Trophoblast cell (in vitro differentiated cells and primary cell): Measurements from ENCODE around the gene CORO7.

Experiments used
- DNase-seq, 2 donors: peaks; one replicate each; pipeline ENCODE4 v3.0.0-alpha.2; 2016
- H2AFZ ChIP-seq: 2 replicates; pipeline ENCODE4 v1.6.1; 2013; ENCODE audit warnings: low read length, moderate library complexity, mild to moderate bottlenecking; ENCODE audit not compliant: insufficient read depth, poor library complexity
- H2AK5ac ChIP-seq: 2 replicates; pipeline ENCODE4 v1.6.1; 2013; ENCODE audit warnings: mild to moderate bottlenecking, low read length
- H2BK120ac ChIP-seq: 2 replicates; pipeline ENCODE4 v1.6.1; 2013; ENCODE audit warnings: low read length, mild to moderate bottlenecking, moderate library complexity; ENCODE audit not compliant: insufficient read depth, poor library complexity
- H2BK12ac ChIP-seq: 2 replicates; pipeline ENCODE4 v1.6.1; 2013; ENCODE audit warnings: mild to moderate bottlenecking, low read length, moderate library complexity
- H2BK5ac ChIP-seq: 2 replicates; pipeline ENCODE4 v1.6.1; 2013; ENCODE audit warnings: low read length, low read depth, moderate library complexity, mild to moderate bottlenecking; ENCODE audit not compliant: poor library complexity
- H3K14ac ChIP-seq: 2 replicates; pipeline ENCODE4 v1.6.1; 2013; ENCODE audit warnings: mild to moderate bottlenecking, low read length
- H3K18ac ChIP-seq: 2 replicates; pipeline ENCODE4 v1.6.1; 2013; ENCODE audit warnings: mild to moderate bottlenecking, low read length
- H3K23ac ChIP-seq: 2 replicates; pipeline ENCODE4 v1.6.1; 2013; ENCODE audit warnings: low read length
- H3K27ac ChIP-seq: 2 replicates; pipeline ENCODE4 v1.5.1; 2013; ENCODE audit warnings: low read depth, mild to moderate bottlenecking, inconsistent platforms, low read length, moderate library complexity
- H3K27me3 ChIP-seq: 2 replicates; pipeline ENCODE4 v1.6.1; 2013; ENCODE audit warnings: inconsistent platforms, mild to moderate bottlenecking, low read length, moderate library complexity; ENCODE audit not compliant: insufficient read depth
- H3K36me3 ChIP-seq, 2 experiments: 1 replicate in 1 of 2; 2 replicates in 1 of 2; pipeline ENCODE4 v1.6.1; 2013; ENCODE audit warnings: low read length in 2 of 2, mild to moderate bottlenecking in 2 of 2, moderate library complexity in 1 of 2; ENCODE audit not compliant: insufficient read depth in 2 of 2, control insufficient read depth in 1 of 2
- H3K4ac ChIP-seq: 2 replicates; pipeline ENCODE4 v1.6.1; 2013; ENCODE audit warnings: low read depth, mild to moderate bottlenecking, low read length, moderate library complexity
- H3K4me1 ChIP-seq, 2 experiments: 1 replicate in 1 of 2; 2 replicates in 1 of 2; pipeline ENCODE4 v1.6.1; 2013; ENCODE audit warnings: low read length in 2 of 2, mild to moderate bottlenecking in 2 of 2, moderate library complexity in 1 of 2; ENCODE audit not compliant: insufficient read depth in 2 of 2, control insufficient read depth in 1 of 2
- H3K4me2 ChIP-seq: 2 replicates; pipeline ENCODE4 v1.6.1; 2013; ENCODE audit warnings: inconsistent platforms, mild to moderate bottlenecking, low read length, moderate library complexity
- H3K4me3 ChIP-seq: 2 replicates; pipeline ENCODE4 v1.5.1; 2013; ENCODE audit warnings: mild to moderate bottlenecking, low read depth, low read length, inconsistent platforms
- H3K79me1 ChIP-seq: one replicate; pipeline ENCODE4 v1.6.1; 2013; ENCODE audit warnings: low read length
- H3K79me2 ChIP-seq: 2 replicates; pipeline ENCODE4 v1.6.1; 2013; ENCODE audit warnings: low read length, mild to moderate bottlenecking; ENCODE audit not compliant: control insufficient read depth, insufficient read depth, poor library complexity
- H3K9ac ChIP-seq: 2 replicates; pipeline ENCODE4 v1.6.1; 2013; ENCODE audit warnings: mild to moderate bottlenecking, low read length
- H3K9me3 ChIP-seq: 2 replicates; pipeline ENCODE4 v1.6.1; 2013; ENCODE audit warnings: low read depth, mild to moderate bottlenecking, control low read depth, inconsistent platforms, low read length; ENCODE audit not compliant: insufficient read depth
- H4K12ac ChIP-seq: 2 replicates; pipeline ENCODE4 v1.6.1; 2013; ENCODE audit warnings: low read depth, mild to moderate bottlenecking, low read length, moderate library complexity
- H4K8ac ChIP-seq: 2 replicates; pipeline ENCODE4 v1.6.1; 2013; ENCODE audit warnings: low read depth, mild to moderate bottlenecking, low read length, moderate library complexity
- H4K91ac ChIP-seq: one replicate; pipeline ENCODE4 v1.6.1; 2013; ENCODE audit warnings: low read depth, mild to moderate bottlenecking, low read length, moderate library complexity
- WGBS: extraction: QIAGEN DNeasy Blood & Tissue Kit; methylation state at CpG from one replicate; pipeline ENCODE4 v1.1.7; 2013; ENCODE audit warnings: missing lambda C conversion rate; ENCODE audit not compliant: insufficient read length, insufficient coverage; ENCODE audit errors: extremely low coverage; 5-methylcytosine and 5-hydroxymethylcytosine counted together

Gene CORO7

DNA sequence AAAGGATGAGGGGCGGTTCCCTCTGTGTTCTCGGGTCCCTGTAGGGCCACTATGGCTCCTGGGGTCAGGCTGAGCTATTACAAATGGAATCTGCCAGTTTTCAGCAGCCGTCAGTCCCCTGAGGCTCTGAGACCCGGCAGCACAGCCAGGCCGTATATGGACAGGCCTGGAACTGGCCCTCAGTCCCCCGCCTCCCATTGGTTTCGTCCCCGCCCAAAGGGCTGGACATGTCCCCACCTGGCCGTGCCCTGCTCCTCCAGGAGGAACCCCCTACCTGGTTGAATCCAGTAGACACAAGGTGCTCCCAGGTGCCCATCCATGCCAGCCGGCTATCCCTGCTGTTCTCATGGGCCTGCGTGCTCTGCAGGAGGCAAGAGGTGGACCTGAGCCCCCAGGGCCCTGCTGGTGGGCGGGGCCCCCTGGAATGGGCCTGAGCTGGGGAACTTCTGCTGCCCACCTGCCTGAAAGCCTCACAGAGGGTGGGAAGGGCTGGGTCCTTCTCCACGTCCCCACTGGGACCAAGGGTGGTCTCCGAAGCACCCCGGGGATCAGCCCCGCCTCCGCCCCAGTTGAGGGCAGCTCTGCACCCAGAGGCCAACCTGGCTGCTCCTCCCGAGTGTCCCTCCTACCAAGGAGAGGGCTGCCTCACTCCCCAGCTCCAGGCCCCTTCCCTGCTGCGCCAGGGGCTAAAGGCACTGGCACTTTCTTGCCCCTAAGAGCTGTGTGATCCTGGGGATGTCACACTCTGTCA is 27.9 kb downstream of the CORO7 start:
- H3K9ac ChIP-seq = no peak overlapping the region
- H3K9me3 ChIP-seq = peaks cover 2% of the 10 kb centered on the region
- H3K27ac ChIP-seq = peak overlapping the region; percentile 82
- H3K23ac ChIP-seq = no peak overlapping the region
- peaks cover 51% of the 10 kb centered on the region for H3K79me1 ChIP-seq
- no CpG with 5 or more reads among the region's 19 CpGs for WGBS
- peak overlapping the region; percentile 89 for H2BK12ac ChIP-seq
- H2BK120ac ChIP-seq = peak overlapping the region; percentile 98
- peak overlapping the region; percentile 61 for H4K12ac ChIP-seq
- peak overlapping the region; percentile 98 for H3K14ac ChIP-seq
- H3K4me3 ChIP-seq = no peak overlapping the region
- peak overlapping the region; percentile 98 for H2AK5ac ChIP-seq
- H4K8ac ChIP-seq = peak overlapping the region; percentile 87
- H3K4me2 ChIP-seq = peak overlapping the region; percentile 8
- peaks cover 58 to 70% of the 10 kb centered on the region in 2 experiments for H3K4me1 ChIP-seq
- peak overlapping the region; percentile 92 for H2BK5ac ChIP-seq
- peak overlapping the region; percentile 94 for H3K18ac ChIP-seq
- peak overlapping the region; percentile 77 for H3K4ac ChIP-seq
- H3K27me3 ChIP-seq = no peaks in the 10 kb centered on the region
- H2AFZ ChIP-seq = peak overlapping the region; percentile 7
- H4K91ac ChIP-seq = peak overlapping the region; percentile 97
- DNase-seq = peak; percentile 75 to 79
- peaks cover 21% of the 10 kb centered on the region for H3K79me2 ChIP-seq
- peaks cover 10 to 12% of the 10 kb centered on the region in 2 experiments for H3K36me3 ChIP-seq

- Histone ChIP-seq H4K8ac (peak overlapping the region; percentile 42), H3K23ac (no peak overlapping the region), H3K18ac (peak overlapping the region; percentile 44), H3K4ac (peak overlapping the region; percentile 56), H3K14ac (peak overlapping the region; percentile 94), H3K36me3 (peaks cover 13 to 14% of the 10 kb centered on the region in 2 experiments), H2BK12ac (peak overlapping the region; percentile 63), H2BK120ac (peak overlapping the region; percentile 98), H3K4me1 (peaks cover 52 to 63% of the 10 kb centered on the region in 2 experiments), H3K4me2 (no peak overlapping the region), H2AFZ (peak overlapping the region; percentile 24), H3K27ac (peak overlapping the region; percentile 75), H2AK5ac (peak overlapping the region; percentile 99), H3K27me3 (no peaks in the 10 kb centered on the region), H2BK5ac (peak overlapping the region; percentile 90), H3K9me3 (peaks cover 2% of the 10 kb centered on the region), H3K4me3 (no peak overlapping the region), H4K12ac (peak overlapping the region; percentile 66), H4K91ac (peak overlapping the region; percentile 99), H3K79me2 (peaks cover 16% of the 10 kb centered on the region), H3K79me1 (peaks cover 44% of the 10 kb centered on the region), H3K9ac (no peak overlapping the region)
- WGBS = no CpG with 5 or more reads among the region's 20 CpGs
- no peak for DNase-seq
Observed at GRCh38 chr16:4387781-4388180, 28.6 kb downstream of the CORO7 start.

GRCh38 chr16:4386951-4387565 is 29.3 kb downstream of the CORO7 start:
- Histone ChIP-seq H2BK12ac (peak overlapping the region; percentile 84), H2BK5ac (peak overlapping the region; percentile 71), H3K79me1 (peaks cover 38% of the 10 kb centered on the region), H3K79me2 (peaks cover 15% of the 10 kb centered on the region), H3K4ac (peak overlapping the region; percentile 13), H3K9me3 (peaks cover 2% of the 10 kb centered on the region), H3K4me1 (peaks cover 44 to 56% of the 10 kb centered on the region in 2 experiments), H3K4me3 (no peak overlapping the region), H3K18ac (peak overlapping the region; percentile 74), H2BK120ac (peak overlapping the region; percentile 77), H4K91ac (peak overlapping the region; percentile 99), H2AK5ac (peak overlapping the region; percentile 82), H3K27ac (no peak overlapping the region), H3K23ac (no peak overlapping the region), H3K4me2 (no peak overlapping the region), H4K12ac (peak overlapping the region; percentile 10), H2AFZ (peak overlapping the region; percentile 32), H3K9ac (no peak overlapping the region), H3K36me3 (peaks cover 21% of the 10 kb centered on the region in 2 experiments), H3K27me3 (no peaks in the 10 kb centered on the region), H4K8ac (peak overlapping the region; percentile 78), H3K14ac (peak overlapping the region; percentile 89)
- no CpG with 5 or more reads among the region's 10 CpGs for WGBS
- DNase-seq = no peak

DNA sequence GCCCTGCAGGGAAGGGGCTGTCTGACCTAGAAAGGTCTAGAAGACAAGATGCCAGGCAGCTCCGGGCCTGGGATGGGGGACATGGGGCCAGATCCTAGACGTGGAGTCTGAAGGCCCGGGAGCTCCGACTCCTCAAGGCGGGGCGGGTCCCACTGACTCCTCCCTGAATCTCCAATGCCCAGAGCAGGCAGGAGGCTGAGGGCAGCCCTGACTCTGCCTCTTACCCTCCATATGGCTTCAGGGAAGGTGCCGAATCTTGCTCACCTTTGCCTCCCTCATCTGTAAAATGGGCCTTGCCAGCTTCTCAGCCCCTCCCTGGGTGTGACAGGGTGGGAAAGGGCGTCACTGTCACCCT is 30.0 kb downstream of the CORO7 start:
- peak overlapping the region; percentile 89 for H3K14ac ChIP-seq
- H3K79me2 ChIP-seq = peaks cover 15% of the 10 kb centered on the region
- peak overlapping the region; percentile 99 for H4K91ac ChIP-seq
- H4K8ac ChIP-seq = peak overlapping the region; percentile 78
- H2BK12ac ChIP-seq = peak overlapping the region; percentile 84
- WGBS = no CpG with 5 or more reads among the region's 8 CpGs
- H3K79me1 ChIP-seq = peaks cover 34% of the 10 kb centered on the region
- H2AK5ac ChIP-seq = peak overlapping the region; percentile 82
- no peaks in the 10 kb centered on the region for H3K27me3 ChIP-seq
- H3K27ac ChIP-seq = no peak overlapping the region
- H2AFZ ChIP-seq = no peak overlapping the region
- peak in 1 of 2 donors; percentile 59 for DNase-seq
- peaks cover 41 to 50% of the 10 kb centered on the region in 2 experiments for H3K4me1 ChIP-seq
- H3K4ac ChIP-seq = peak overlapping the region; percentile 9
- H3K9ac ChIP-seq = no peak overlapping the region
- no peak overlapping the region for H3K23ac ChIP-seq
- H2BK120ac ChIP-seq = peak overlapping the region; percentile 77
- no peak overlapping the region for H4K12ac ChIP-seq
- H3K36me3 ChIP-seq = peaks cover 27% of the 10 kb centered on the region in 2 experiments
- H3K4me3 ChIP-seq = no peak overlapping the region
- H3K9me3 ChIP-seq = peaks cover 4% of the 10 kb centered on the region
- peak overlapping the region; percentile 71 for H2BK5ac ChIP-seq
- H3K4me2 ChIP-seq = no peak overlapping the region
- H3K18ac ChIP-seq = peak overlapping the region; percentile 19
